ENCODE results near the gene PLCL2. TPM values are rescaled to one million over a fixed set of nuclear protein-coding genes. Genes with fewer than 3 reads are reported as not detected.

The PLCL2 gene
- total and polyA plus RNA-seq, 7 donors, result 4.2 to 32.7 (median 21.9) TPM

GRCh38 chr3:17059989-17060550 lies 175.3 kb downstream of the PLCL2 start:
- no peak for TF ChIP-seq CTCF (IDR thresholded peaks at IDR 0.05)
- H3K27ac ChIP-seq, result peak overlapping the region; percentile 4
- H3K4me1 ChIP-seq, result peaks cover 28% of the 10 kb centered on the region
- intact Hi-C loops (cut with DNase I), result no loop called here
- no peak overlapping the region for H3K4me3 ChIP-seq
- H3K9me3 ChIP-seq, result no peaks in the 10 kb centered on the region
- H3K36me3 ChIP-seq (ENCODE audit: insufficient read depth in 1 of 2, low read depth in 1 of 2), result no peaks in the 10 kb centered on the region
- DNase-seq, result no peak
- 80 to 87% (median 81%) methylated on average over 5 of the region's 5 CpGs for WGBS, 3 donors
- H3K27me3 ChIP-seq (ENCODE audit: insufficient read depth in 3 of 3, low read length in 2 of 3), result no peaks in the 10 kb centered on the region
- no peak for ATAC-seq

- no peaks in the 10 kb centered on the region for H3K27me3 ChIP-seq (ENCODE audit: insufficient read depth in 3 of 3, low read length in 2 of 3)
- H3K36me3 ChIP-seq (ENCODE audit: insufficient read depth in 1 of 2, low read depth in 1 of 2), result no peaks in the 10 kb centered on the region
- ATAC-seq (no peak), DNase-seq (no peak)
- peak overlapping the region; percentile 1 for H3K27ac ChIP-seq
- TF ChIP-seq CTCF (IDR thresholded peaks at IDR 0.05), result no peak
- no peak overlapping the region for H3K4me3 ChIP-seq
- WGBS, 3 donors, result 63 to 89% (median 68%) methylated on average over 3 of the region's 3 CpGs
- no peaks in the 10 kb centered on the region for H3K9me3 ChIP-seq
- intact Hi-C loops (cut with DNase I), result no loop called here
- peaks cover 22% of the 10 kb centered on the region for H3K4me1 ChIP-seq
These were observed 176.2 kb downstream of the PLCL2 start for GRCh38 chr3:17061005-17061404.

GRCh38 chr3:17062736-17063135 lies 178.0 kb downstream of the PLCL2 start:
- peaks cover 0 to under 1% of the 10 kb centered on the region in 2 donors for H3K36me3 ChIP-seq (ENCODE audit: insufficient read depth in 1 of 2, low read depth in 1 of 2)
- intact Hi-C loops (cut with DNase I), result no loop called here
- no peaks in the 10 kb centered on the region for H3K27me3 ChIP-seq (ENCODE audit: insufficient read depth in 3 of 3, low read length in 2 of 3)
- no peak overlapping the region for H3K4me3 ChIP-seq
- no peak for DNase-seq
- TF ChIP-seq CTCF (IDR thresholded peaks at IDR 0.05), result no peak
- H3K27ac ChIP-seq, result peak overlapping the region; percentile 58
- peaks cover 22% of the 10 kb centered on the region for H3K4me1 ChIP-seq
- ATAC-seq, result peak in 1 of 4 donors; percentile 58
- 16 to 22% (median 16%) methylated on average over 3 of the region's 3 CpGs for WGBS, 3 donors
- H3K9me3 ChIP-seq, result no peaks in the 10 kb centered on the region

GRCh38 chr3:17063596-17063995 lies 178.8 kb downstream of the PLCL2 start:
- Histone ChIP-seq H3K4me1 (peaks cover 22% of the 10 kb centered on the region), H3K9me3 (no peaks in the 10 kb centered on the region), H3K4me3 (no peak overlapping the region), H3K27ac (peak overlapping the region; percentile 4), H3K27me3 (ENCODE audit: insufficient read depth in 3 of 3, low read length in 2 of 3) (no peaks in the 10 kb centered on the region), H3K36me3 (ENCODE audit: insufficient read depth in 1 of 2, low read depth in 1 of 2) (peaks cover 0 to 9% of the 10 kb centered on the region in 2 donors)
- no peak for DNase-seq
- WGBS, 3 donors, result 93 to 99% (median 96%) methylated on average over 3 of the region's 3 CpGs
- intact Hi-C loops (cut with DNase I), result no loop called here
- no peak for ATAC-seq
- no peak for TF ChIP-seq CTCF (IDR thresholded peaks at IDR 0.05)

- DNase-seq, result no peak
- Histone ChIP-seq H3K36me3 (ENCODE audit: insufficient read depth in 1 of 2, low read depth in 1 of 2) (peaks cover 0 to 16% of the 10 kb centered on the region in 2 donors), H3K9me3 (no peaks in the 10 kb centered on the region), H3K4me3 (no peak overlapping the region), H3K27ac (no peak overlapping the region), H3K27me3 (ENCODE audit: insufficient read depth in 3 of 3, low read length in 2 of 3) (no peaks in the 10 kb centered on the region), H3K4me1 (peaks cover 27% of the 10 kb centered on the region)
- intact Hi-C loops (cut with DNase I), result no loop called here
- TF ChIP-seq CTCF (IDR thresholded peaks at IDR 0.05), result no peak
- 98 to 100% (median 100%) methylated on average over 2 of the region's 2 CpGs for WGBS, 3 donors
- no peak for ATAC-seq
These were observed 180.6 kb downstream of the PLCL2 start for GRCh38 chr3:17065315-17065714.
